Spinal cord (tissue), 10 donors: ENCODE measurements around the gene NUP62. TPM values are rescaled to one million over a fixed set of nuclear protein-coding genes. Genes with fewer than 3 reads are reported as not detected.

ENCODE experiments used
- DNase-seq, 6 donors: peaks; one replicate each; pipeline versions ENCODE4 v3.0.0 to v3.0.0-alpha.2; 2013 to 2015; ENCODE audit warnings: low spot score in 6 of 6, low read depth in 4 of 6
- H3K27ac ChIP-seq: one replicate; pipeline ENCODE4 v1.5.1; 2013; ENCODE audit warnings: low read depth, low read length, control low read depth
- H3K27me3 ChIP-seq: one replicate; pipeline ENCODE4 v1.6.1; 2013; ENCODE audit warnings: low read length; ENCODE audit not compliant: control insufficient read depth, insufficient read depth
- H3K36me3 ChIP-seq: one replicate; pipeline ENCODE4 v1.6.1; 2013; ENCODE audit warnings: low read length; ENCODE audit not compliant: control insufficient read depth, insufficient read depth
- H3K4me1 ChIP-seq: one replicate; pipeline ENCODE4 v1.6.1; 2013; ENCODE audit warnings: low read length; ENCODE audit not compliant: control insufficient read depth, insufficient read depth
- H3K4me3 ChIP-seq: one replicate; pipeline ENCODE4 v1.5.1; 2013; ENCODE audit warnings: low read depth, low read length, control low read depth
- H3K9me3 ChIP-seq: one replicate; pipeline ENCODE4 v1.6.1; 2013; ENCODE audit warnings: low read length; ENCODE audit not compliant: control insufficient read depth, insufficient read depth
- WGBS: methylation state at CpG from one replicate; pipeline ENCODE4 v1.1.5; 2013; ENCODE audit warnings: missing lambda C conversion rate; ENCODE audit not compliant: insufficient coverage; 5-methylcytosine and 5-hydroxymethylcytosine counted together
- polyA plus RNA-seq, 2 donors: library from polyadenylated mRNA; unstranded; fragments of 120-200 nt; gene quantifications; one replicate each; pipeline ENCODE4 v1.2.1, GENCODE V29; 2013; ENCODE audit not compliant: insufficient read length in 2 of 2
- total RNA-seq, 2 donors: library from RNA; depleted of rRNA in 1 of 2; stranded (reverse); fragments of 120-200 nt in 1 of 2; fragments of >200 nt in 1 of 2; gene quantifications; one replicate each; pipeline versions ENCODE4 v1.2.3 to v1.2.4, GENCODE V29; 2013 to 2014
- donor health status: healthy.

NUP62 gene
- total and polyA plus RNA-seq, 4 donors = 16.9 to 51.3 (median 44.7) TPM

DNA sequence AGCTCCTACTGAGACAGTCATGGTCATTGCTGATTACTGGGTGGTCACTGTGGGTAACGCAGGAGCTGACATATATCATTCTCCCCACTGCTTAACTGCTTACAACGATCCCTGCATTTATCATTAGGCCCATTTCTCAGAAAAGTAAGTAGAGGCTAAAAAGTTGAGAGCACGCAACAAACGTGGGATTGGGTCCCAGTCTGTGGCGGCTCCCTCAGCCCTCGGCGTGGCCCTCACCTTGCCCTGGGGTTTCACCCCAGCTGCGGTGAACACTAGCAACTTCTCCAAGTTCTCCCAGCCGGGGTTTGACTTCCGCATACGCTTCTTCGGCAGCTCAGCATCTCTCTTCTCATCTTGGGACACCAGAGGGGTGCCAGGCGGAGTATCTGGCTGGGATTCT lies 64.4 kb downstream of the NUP62 start:
- Histone ChIP-seq H3K27ac (no peak overlapping the region), H3K36me3 (peaks cover 58% of the 10 kb centered on the region), H3K4me1 (peaks cover 64% of the 10 kb centered on the region), H3K27me3 (no peaks in the 10 kb centered on the region), H3K4me3 (peak overlapping the region; percentile 3), H3K9me3 (no peaks in the 10 kb centered on the region)
- 89% methylated on average over 11 of the region's 13 CpGs for WGBS
- no peak for DNase-seq

DNA sequence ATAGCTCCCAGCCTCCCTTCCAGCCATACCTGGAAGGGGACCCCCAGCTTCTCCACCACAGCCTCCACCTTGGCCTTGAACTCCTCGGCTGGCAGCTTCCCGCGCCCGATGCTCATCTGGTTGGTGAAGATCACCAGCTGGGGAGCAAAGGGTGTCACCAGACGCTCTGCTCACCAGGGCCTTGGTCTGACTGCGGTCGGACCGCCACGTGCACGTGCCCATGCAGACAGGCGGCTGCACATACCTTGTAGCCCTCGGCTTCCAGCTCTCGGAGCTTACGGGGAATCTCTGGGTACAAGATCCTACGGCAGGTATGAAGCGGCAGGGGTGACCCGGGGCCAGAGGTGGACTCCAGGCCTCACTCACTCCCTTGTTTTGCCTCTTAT lies 65.4 kb downstream of the NUP62 start:
- H3K27me3 ChIP-seq = no peaks in the 10 kb centered on the region
- H3K36me3 ChIP-seq = peaks cover 67% of the 10 kb centered on the region
- 94% methylated on average over 17 of the region's 17 CpGs for WGBS
- H3K4me3 ChIP-seq = no peak overlapping the region
- no peak for DNase-seq
- H3K27ac ChIP-seq = no peak overlapping the region
- H3K9me3 ChIP-seq = no peaks in the 10 kb centered on the region
- peaks cover 56% of the 10 kb centered on the region for H3K4me1 ChIP-seq

DNA sequence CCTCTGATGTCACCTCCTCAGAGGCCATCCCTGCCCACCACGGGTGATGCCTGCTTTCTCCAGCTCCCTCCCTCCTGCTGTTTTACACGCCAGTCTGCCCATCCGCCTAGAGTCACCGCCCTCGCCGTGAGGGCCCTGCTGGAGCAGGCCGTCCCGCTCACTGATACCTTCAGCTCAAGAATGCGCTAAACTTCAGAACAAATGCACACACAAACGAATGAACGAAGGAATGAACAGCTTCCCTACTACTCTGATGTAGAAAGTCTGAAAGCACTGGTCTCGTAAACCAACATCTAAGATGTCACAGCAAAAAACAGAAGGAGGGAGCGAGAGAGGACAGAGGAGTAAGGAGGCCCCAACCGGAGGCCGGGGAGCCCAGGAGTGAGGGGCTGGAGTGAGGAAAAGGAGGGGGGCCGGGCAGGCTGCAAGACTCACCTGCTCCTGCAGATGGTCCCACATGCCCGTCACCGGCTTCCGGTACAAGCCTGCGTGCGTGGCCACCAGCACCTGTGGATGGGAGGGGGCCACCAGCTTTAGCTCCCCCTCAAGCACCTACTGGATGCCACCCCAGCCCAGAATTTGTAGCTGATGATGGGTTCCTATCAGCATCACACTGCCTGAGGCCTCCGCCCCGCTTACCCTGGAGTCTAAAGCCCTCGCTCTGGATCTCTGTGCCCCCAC lies 65.9 kb downstream of the NUP62 start:
- WGBS = 92% methylated on average over 17 of the region's 24 CpGs
- peaks cover 73% of the 10 kb centered on the region for H3K36me3 ChIP-seq
- H3K4me3 ChIP-seq = no peak overlapping the region
- H3K4me1 ChIP-seq = peaks cover 52% of the 10 kb centered on the region
- H3K27me3 ChIP-seq = no peaks in the 10 kb centered on the region
- H3K27ac ChIP-seq = no peak overlapping the region
- H3K9me3 ChIP-seq = no peaks in the 10 kb centered on the region
- DNase-seq = no peak

DNA sequence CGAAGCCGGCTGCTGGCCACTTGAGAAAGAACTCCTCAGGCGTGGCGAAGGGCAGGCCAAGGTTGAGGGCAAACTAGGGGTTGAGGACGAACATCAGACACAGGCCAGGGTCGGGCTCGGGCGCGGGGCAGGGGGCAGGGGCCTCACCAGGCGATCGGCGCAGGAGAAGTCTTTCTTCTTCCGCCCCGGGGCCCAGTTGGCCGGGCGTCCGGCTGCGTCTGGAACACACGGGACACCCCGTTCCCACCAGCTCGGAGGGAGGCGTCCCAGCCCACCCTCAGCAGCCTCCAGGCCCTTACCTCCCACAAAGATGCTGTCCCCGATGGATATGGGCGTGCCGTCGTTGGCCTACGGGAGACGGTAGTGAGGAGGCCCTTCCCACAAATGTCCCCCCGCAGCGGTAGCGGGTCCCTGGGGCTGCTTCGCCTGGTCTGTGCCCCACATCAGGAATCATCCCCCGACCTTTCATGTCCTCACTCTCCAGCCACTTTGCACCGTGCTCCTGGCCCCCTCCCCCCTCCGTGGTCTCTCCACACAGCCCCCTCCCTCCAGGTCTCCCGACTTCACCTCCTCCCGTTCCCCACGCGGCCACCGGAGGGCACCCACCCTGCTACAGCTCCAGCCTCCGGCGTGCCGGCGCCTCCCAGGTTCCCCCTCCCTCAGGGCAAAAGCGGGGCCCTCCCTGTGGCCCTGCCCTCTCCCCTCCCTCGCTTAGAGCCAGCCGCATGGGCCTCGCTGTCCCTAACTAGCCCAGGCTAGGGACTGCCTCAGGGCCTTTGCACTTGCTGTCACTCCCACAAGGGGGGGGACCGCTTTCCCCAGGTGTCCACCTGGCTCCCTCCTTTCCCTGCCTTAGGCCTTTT lies 66.7 kb downstream of the NUP62 start:
- Histone ChIP-seq H3K27ac (no peak overlapping the region), H3K9me3 (no peaks in the 10 kb centered on the region), H3K36me3 (peaks cover 80% of the 10 kb centered on the region), H3K4me3 (no peak overlapping the region), H3K27me3 (no peaks in the 10 kb centered on the region), H3K4me1 (peaks cover 52% of the 10 kb centered on the region)
- peak in 1 of 6 donors; percentile 10 for DNase-seq
- 67% methylated on average over 46 of the region's 49 CpGs for WGBS

DNA sequence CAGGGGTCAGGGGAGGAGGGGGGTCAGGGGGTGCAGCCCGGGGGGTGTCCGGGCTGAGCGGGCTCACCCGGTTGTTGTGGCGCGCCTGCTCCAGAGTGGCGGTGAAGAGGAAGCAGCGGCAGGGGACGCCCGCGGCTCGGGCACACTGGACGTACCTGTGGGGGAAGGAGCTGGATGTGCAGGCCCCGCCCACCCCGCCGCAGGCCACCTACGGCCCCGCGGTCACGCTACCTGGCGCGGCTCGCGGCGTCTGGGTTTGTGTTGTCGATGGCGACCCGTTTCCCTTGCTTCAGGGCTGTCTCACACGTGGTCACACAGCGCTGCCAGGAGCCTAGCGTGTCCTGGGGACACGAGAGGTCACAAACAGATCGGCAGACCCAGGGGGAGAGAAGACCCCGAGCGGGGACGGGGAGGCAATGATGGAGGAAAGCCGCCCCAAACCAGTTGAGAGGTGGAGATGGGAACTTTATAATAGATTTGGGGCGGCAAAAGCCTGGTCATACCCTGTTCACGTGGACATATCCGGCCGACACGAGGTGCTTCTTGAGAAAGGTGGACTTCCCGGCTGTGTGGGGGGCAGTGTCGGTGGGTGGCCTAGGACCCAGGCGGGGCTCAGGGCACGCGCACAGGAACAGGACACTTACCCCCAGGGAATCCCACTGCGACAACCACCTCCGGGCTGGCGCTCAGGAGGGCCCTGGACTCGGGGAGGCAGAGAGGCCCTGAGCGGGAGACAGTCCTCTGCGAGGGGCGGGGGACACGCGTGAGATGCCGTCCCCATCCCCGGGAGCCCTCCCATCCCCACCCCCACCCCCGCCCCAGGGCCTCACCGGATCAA lies 67.5 kb downstream of the NUP62 start:
- peaks cover 47% of the 10 kb centered on the region for H3K4me1 ChIP-seq
- H3K27me3 ChIP-seq = no peaks in the 10 kb centered on the region
- DNase-seq = peak in 1 of 6 donors; percentile 29
- H3K36me3 ChIP-seq = peaks cover 89% of the 10 kb centered on the region
- no peak overlapping the region for H3K27ac ChIP-seq
- H3K4me3 ChIP-seq = no peak overlapping the region
- H3K9me3 ChIP-seq = no peaks in the 10 kb centered on the region
- 80% methylated on average over 44 of the region's 60 CpGs for WGBS

DNA sequence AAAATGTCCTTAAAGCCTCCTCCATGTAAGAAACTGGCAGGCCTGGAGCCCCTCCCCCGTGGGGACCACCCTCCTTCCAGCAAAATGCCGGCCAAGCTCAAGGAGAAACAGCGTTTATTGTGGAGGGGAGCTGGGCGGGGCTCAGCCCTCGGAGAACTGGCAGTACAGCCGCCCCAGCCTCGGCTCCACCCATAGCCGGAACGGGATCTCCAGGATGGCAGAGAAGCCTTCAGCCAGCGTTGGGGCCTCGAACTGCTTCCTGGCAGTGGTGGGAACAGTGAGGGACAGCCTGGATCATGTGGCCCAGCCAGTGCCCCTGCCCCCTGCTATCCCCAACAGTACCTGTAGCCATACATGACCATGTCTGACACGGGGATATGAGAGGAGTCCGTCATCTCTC lies 68.2 kb downstream of the NUP62 start:
- no peak overlapping the region for H3K27ac ChIP-seq
- no peaks in the 10 kb centered on the region for H3K27me3 ChIP-seq
- peaks cover 94% of the 10 kb centered on the region for H3K36me3 ChIP-seq
- DNase-seq = peak in 1 of 6 donors; percentile 60
- H3K9me3 ChIP-seq = no peaks in the 10 kb centered on the region
- H3K4me3 ChIP-seq = no peak overlapping the region
- WGBS = 17% methylated on average over 10 of the region's 13 CpGs
- H3K4me1 ChIP-seq = peaks cover 41% of the 10 kb centered on the region

DNA sequence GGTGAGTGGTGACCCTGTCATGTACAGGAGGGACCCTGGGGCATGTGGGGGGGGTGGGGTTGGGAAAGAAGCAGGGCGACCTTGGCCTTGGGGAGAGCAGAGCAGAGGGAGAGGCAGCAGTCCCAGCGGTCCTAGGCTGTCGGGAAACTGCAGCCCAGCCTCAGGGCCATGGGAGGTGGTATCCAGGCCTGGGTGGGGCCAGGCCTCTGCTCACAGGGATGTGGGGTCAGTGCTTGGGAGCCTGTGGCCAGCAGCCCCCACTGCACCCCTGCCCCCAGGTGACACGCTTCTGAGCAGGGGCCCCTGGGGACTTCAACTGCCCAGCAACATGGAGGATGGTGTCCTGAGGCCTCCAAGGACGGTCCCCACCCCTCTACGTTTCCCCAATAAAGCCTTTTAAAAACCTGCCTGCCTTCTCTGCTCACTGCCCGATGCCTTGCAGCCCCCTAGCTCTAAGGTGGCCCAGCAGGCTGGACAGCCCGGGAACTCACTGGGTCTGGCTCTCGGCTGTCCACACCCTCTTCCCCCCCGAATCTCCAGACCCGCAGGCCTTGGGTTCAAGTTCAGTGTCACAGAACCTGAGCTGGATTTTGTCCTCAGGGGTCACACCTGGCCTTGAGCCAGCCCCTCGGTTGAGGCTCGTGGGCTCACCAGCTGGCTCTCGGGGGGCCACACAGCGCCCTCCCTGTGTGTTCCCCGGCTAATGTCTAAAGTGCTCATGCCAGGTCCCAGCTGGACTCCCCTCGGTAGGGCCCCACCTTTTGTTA lies 68.8 kb downstream of the NUP62 start:
- Histone ChIP-seq H3K9me3 (no peaks in the 10 kb centered on the region), H3K27ac (no peak overlapping the region), H3K36me3 (peaks cover 97% of the 10 kb centered on the region), H3K4me3 (no peak overlapping the region), H3K27me3 (no peaks in the 10 kb centered on the region), H3K4me1 (peaks cover 35% of the 10 kb centered on the region)
- no peak for DNase-seq
- 51% methylated on average over 17 of the region's 17 CpGs for WGBS

DNA sequence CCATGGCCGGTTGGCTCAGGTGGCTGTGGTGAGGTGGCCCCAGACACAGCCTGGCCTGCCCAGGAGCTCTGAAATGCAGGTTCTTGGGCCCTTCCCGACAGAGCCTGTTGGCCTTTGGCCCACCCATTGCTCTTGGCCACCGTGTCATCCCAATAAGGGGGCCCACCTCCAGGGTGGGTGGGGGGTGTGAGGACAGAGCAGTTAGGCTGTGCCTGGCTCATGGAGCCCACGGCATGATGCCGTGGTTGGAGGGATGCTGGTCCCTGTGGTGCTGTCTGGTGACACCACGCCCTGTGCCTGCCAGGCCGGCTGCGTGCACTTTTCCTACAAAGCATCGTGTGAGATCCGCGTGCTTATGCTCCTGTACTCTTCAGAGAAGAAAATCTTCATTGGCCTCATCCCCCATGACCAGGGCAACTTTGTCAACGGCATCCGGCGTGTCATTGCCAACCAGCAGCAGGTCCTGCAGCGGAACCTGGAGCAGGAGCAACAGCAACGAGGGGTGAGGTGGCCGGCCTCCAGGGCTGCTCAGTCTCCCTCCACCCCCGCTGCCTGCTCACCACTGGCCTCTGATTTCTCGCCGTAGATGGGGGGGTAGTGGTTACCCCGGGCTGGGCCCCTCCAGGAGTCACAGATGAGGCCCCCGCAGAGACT lies 69.5 kb downstream of the NUP62 start:
- H3K9me3 ChIP-seq = no peaks in the 10 kb centered on the region
- H3K27ac ChIP-seq = no peak overlapping the region
- peaks cover 35% of the 10 kb centered on the region for H3K4me1 ChIP-seq
- no peak overlapping the region for H3K4me3 ChIP-seq
- no peaks in the 10 kb centered on the region for H3K27me3 ChIP-seq
- no peak for DNase-seq
- WGBS = 87% methylated on average over 16 of the region's 22 CpGs
- peaks cover 100% of the 10 kb centered on the region for H3K36me3 ChIP-seq
